Ovary (tissue), 3 donors: ENCODE measurements around the gene TBCD.

Experiments
- POLR2A ChIP-seq: fragments of 450-650 bp; IDR thresholded peaks from one replicate; pipeline ENCODE4 v1.6.1; 2017; ENCODE audit warnings: antibody characterized with exemption, mild to moderate bottlenecking, moderate library complexity
- TF ChIP-seq, protein P1 (sequence below), 3 donors: fragments of 450-650 bp in 2 of 3; fragments of 200-600 bp in 1 of 3; IDR thresholded peaks; one replicate each; pipeline versions ENCODE4 v1.5.1 to v1.8.0; 2016 to 2022; ENCODE audit warnings: antibody characterized with exemption in 3 of 3, mild to moderate bottlenecking in 1 of 3
- donor health status: DM: no; HTN: no; CAD: no.

DNA sequence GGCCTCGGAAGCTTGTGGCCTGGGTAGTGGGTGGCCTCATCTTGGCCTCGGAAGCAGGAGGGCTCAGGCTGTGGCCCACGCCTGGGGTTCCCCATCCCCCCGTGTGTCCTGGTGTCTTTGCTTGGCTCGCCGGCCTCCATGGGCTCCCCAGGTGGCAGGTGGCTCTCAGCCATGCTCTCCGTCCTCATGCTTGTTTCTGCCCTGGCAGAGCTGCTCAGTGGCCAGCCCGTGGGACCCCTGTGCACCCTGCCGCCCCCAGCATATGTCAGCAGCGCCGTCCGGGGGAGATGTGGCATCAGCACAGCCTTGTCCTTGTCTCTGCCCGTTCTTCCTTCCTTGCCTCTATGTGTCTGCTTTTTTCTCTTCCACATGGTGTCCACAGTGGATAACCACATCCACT is 38.5 kb downstream of the TBCD start:
- TF ChIP-seq, protein P1, sequence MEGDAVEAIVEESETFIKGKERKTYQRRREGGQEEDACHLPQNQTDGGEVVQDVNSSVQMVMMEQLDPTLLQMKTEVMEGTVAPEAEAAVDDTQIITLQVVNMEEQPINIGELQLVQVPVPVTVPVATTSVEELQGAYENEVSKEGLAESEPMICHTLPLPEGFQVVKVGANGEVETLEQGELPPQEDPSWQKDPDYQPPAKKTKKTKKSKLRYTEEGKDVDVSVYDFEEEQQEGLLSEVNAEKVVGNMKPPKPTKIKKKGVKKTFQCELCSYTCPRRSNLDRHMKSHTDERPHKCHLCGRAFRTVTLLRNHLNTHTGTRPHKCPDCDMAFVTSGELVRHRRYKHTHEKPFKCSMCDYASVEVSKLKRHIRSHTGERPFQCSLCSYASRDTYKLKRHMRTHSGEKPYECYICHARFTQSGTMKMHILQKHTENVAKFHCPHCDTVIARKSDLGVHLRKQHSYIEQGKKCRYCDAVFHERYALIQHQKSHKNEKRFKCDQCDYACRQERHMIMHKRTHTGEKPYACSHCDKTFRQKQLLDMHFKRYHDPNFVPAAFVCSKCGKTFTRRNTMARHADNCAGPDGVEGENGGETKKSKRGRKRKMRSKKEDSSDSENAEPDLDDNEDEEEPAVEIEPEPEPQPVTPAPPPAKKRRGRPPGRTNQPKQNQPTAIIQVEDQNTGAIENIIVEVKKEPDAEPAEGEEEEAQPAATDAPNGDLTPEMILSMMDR (IDR thresholded peaks at IDR 0.05), result no peak
- TF ChIP-seq POLR2A, result no peak
